ENCODE results near the gene CARD19.
"Not testable (repeated sequence)": the region's sequence is repeated elsewhere in the genome, so short reads cannot be mapped to it uniquely, and the experiment has no call there.

Gene CARD19

DNA sequence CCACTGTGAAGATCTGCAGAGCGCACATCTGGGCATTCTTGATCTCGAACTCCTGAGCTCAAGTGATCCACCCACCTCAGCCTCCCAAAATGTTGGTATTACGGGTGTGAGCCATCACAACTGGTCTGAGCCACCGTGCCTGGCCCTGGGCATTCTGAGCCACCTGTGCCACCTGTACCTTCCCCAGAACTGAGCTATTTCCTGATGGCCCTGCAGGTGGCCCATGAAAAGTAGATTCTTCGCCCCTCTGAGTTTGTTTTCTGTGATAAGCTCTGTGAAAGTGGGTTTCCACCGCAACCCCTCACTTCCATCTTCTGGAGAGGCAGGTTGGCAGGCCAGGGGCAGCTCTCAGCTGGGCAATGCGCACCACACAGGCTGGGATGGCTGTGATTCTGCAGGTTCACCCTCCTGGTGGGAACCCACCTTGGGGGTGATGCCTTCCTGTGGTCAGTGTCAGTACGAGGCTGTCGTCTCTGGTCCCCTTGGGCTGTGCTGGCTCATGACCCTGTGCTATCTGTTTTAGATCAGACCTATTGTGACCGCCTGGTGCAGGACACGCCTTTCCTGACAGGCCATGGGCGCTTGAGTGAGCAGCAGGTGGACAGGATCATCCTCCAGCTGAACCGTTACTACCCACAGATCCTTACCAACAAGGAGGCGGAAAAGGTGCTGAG lies 11.3 kb downstream of the CARD19 start:
- DNase-seq (ENCODE audit: low read depth, low spot score): no peak

DNA sequence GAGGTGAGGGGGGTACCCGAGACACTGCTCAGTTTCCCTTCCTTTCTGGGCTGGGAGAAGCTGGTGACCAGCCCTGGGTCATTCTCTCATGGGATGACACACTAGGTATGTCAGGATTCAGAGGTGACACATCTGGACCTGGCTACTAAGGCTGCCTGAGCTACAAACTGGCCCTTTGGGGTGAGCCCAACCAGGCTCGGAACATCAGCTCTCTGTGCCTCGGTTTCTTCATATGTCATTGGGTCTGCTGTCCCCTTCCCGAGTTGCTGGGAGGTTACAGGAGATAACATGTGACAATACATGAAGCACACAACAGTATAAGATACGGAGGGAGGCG lies 11.8 kb downstream of the CARD19 start:
- no peak for DNase-seq (ENCODE audit: low read depth, low spot score)

DNA sequence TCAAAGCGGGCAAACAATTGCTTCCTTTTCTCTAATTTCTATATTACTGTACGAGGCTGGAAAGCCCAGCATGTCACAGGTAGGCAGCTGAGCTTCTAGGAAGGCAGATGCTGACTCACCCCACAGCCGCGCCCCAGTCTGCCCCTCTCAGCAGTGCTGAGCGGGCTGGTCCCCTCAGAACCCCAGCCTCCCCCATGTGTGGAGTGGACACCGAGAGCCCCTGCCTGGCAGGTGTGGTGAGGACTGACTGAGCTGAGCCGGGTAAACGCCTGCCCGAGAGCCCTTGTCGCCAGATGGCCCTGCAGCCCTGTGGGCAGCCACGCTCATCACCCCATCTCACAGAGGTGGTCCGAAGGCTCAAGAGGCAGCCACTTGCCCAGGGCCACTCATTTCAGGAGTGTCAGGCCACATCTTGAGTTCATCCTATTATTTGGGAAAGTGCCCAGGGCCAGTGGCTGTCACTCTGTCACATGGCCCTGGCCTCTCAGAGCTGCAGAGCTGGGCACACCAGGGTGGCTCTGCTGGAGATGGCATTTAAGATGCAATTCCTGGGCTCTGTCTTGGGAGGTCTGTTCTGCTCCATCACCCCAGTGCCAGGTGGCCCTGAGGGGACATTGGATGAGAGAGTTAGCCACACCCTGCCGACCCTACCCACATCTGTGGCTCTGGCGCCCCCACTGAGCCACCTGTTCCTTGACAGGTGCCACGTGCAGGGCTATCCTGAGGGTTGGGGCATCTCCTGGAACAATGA lies 12.4 kb downstream of the CARD19 start:
- DNase-seq (ENCODE audit: low read depth, low spot score): no peak

DNA sequence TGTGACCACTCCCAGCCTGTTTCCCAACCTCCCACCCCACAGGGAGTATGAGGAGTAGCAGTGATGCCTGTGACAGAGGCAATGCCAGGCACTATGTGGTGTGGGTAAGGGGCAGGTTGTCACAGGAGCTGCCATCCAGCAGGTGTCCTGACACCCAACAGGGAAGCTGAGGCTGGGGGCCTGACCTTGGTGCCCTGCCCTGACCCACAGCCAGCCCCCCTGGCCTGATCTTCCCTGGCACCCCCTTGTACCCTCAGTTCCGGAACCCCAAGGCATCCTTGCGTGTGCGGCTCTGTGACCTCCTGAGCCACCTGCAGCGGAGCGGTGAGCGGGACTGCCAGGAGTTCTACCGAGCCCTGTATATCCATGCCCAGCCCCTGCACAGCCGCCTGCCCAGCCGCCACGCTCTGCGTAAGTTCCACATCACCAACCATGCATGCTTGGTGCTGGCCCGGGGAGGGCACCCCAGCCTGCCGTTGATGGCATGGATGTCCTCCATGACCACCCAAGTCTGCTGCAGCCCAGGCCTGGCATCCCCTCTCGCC lies 14.4 kb downstream of the CARD19 start:
- no peak for DNase-seq (ENCODE audit: low read depth, low spot score)

DNA sequence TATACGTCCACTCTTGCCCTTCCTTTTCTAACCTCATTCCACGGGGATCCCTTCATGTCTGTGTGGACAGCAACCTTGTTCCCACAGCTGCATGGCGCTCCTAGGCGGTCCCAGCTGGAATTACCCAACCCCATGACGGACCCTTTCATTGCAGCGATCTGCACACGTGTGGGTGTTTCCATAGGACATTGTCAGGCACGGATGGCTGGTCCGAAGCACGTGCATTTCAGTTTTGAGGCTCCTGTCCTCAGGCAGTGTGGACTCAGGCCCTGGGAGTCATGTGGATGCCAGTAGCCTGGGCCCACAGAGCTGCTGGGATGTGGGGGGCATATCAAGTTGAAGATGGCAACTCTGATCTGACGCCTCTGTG lies 15.0 kb downstream of the CARD19 start:
- DNase-seq (ENCODE audit: low read depth, low spot score): no peak

DNA sequence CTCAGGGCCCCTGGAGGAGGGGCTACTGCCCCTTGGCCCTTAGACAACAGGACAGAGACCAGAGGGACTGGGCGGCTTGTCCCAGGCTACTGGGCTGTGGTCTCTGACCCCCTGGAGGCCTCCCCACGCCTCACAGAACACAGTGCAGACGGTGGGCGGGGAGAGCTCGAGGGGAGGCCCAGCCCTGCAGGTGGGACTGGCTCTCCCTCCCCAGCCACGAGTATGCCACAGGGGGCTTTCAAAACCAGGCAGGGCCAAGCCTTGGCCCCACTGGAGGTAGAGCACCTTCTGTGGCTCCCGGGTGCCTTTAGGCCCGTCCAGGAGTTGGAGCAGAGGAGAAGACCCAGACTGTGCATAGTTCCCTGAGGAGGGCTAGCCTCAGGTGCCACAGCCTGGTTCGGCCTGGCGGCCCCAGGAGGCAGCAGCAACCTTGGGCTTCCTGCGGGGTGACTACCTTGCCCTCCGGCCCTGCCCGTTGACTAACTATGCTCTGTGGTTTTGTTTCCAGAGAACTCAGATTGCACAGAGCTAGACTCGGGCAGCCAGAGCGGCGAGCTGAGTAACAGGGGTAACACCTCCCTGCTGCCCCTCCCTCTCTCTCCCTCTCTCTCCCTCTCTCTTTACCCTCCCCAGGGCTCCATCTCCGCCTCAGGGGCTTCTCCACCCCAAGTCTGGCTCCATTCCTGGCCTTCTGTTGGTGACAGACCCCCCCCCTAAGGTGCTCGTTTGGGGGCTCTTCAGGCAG lies 15.5 kb downstream of the CARD19 start:
- no peak for DNase-seq (ENCODE audit: low read depth, low spot score)

DNA sequence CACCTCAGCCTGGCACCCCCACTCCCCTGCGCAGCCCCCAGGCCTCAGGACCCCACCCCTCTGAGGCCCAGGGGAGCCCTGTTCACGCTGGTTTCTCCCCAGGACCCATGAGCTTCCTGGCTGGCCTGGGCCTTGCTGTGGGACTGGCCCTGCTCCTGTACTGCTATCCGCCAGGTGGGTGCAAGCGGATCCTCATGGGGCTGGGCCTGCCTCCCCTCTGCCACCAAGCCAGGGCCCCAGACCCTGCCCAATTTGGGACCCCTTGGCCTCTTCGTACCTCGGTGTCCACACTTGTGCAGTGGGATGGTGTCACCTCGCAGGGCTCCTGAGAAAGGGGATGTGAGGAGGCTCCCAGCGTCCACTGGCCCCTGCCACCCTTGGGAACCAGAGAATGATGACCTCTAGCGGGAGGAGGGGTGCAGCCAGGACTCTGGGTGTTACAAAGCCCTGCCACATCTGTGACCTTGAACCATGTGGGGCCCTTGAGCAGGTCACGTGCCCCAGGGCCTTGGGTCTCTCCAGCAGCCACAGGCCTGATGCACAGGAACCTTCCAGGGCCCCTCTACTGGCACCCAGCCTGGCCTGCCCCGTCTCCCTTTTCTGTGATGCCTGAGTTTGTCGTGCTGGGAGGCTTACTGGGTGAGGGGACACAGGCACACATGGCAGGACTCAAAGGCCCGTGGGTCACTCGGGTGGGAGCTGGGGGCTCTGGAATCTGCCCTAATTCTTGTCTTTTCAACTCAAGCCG lies 16.3 kb downstream of the CARD19 start:
- no peak for DNase-seq (ENCODE audit: low read depth, low spot score)

DNA sequence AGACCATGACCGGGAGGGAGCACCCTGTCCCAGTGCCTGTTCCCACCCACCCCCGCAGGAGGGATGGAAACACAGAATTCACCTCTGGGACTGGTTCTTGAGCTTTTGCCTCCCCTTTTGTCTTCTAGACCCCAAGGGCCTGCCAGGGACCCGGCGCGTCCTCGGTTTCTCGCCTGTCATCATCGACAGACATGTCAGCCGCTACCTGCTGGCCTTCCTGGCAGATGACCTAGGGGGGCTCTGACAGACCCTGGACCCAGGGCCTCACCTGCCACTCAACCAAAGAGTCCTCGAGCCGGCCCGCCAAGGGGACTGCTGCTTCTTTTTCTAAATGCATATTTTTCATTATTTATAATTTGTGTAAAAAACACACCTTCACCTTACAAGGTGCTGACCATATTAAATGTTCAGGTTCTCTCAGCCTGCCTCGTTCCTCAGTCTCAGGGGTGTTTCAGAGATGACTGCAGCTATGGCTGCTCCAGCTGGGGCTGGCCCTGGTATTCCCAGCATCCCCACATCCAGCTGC lies 16.9 kb downstream of the CARD19 start:
- DNase-seq (ENCODE audit: low read depth, low spot score): no peak

DNA sequence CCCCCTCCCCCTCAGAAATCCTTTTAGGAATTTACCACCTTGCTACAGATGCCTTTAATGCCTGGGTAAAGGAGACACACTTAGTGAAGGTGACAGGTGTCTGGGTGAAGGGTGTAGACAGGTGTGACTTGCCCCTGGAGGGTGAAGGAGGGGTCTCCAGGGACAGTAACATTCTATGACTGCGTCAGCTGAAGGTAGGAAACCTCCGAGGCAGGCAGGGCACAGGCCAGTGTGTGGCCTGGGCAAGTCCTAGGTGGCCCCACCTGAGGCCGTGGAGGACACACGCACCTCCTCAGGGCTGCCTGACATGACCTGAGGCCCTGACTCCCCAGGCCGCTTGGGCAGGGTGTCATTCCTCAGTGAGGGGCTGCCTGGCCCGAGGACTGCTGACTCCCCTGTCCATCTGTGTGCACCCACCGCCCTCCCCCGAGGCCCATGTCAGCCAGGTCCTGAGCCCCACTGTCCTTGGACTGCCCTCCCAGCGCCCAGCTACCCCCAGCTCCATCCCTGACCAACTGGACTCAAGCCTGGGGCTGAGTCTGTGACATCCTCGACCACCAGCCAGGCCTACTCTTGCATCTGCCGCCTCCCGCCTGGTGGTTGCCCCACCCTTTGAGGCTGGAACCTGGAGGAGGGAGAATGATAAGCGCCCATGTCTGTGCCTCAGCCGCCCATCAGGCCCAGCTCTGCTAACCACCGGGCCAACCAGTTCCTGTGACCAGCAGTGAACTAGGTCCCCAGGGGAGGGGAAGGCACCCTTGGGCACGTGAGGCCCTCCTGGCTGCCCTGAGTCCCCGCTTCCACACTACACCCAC lies 18.4 kb downstream of the CARD19 start:
- no peak for DNase-seq (ENCODE audit: low read depth, low spot score)

DNA sequence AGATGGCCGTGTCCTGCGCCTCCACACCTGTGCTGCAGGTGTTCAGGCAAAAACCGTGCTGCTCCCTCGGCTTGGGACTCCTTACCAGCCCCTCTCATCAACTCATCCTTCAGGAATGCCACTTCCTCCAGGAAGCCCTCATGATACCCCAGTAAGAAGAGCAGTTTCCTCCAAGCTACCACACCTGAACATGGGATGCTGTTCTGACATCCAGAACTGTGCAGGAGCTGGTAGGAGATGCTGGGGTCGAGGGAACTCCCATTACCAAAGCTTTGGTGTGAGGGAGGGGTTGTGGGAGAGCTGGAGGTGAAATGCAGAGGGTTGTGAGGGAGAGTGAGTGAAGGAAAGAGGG lies 18.9 kb downstream of the CARD19 start:
- DNase-seq (ENCODE audit: low read depth, low spot score): no peak

DNA sequence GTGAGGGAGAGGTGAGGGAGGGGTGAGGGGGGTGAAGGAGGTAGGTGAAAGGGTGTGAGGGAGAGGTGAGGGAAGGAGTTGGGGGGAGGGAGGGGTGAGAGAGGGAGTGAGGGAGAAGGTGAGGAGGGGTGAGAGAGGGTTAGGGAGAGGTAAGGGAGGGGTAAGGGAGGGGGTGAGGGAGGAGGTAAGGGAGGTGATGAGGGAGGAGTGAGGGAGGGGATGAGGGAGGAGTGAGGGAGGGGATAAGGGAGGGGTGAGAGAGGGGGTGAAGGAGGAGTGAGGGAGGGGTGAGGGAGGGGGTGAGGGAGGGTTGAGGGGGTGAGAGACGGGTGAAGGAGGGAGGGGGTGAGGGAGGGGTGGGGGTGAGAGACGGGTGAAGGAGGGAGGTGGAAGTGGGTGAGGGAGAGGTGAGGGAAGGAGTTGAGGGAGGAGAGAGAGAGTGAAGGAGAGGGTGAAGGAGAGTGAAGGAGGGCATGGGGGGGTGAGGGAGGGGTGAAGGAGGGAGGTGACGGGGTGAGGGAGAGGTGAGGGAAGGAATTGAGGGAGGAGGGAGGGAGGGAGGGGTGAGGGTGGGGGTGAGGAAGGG lies 19.6 kb downstream of the CARD19 start:
- DNase-seq (ENCODE audit: low read depth, low spot score): no peak

DNA sequence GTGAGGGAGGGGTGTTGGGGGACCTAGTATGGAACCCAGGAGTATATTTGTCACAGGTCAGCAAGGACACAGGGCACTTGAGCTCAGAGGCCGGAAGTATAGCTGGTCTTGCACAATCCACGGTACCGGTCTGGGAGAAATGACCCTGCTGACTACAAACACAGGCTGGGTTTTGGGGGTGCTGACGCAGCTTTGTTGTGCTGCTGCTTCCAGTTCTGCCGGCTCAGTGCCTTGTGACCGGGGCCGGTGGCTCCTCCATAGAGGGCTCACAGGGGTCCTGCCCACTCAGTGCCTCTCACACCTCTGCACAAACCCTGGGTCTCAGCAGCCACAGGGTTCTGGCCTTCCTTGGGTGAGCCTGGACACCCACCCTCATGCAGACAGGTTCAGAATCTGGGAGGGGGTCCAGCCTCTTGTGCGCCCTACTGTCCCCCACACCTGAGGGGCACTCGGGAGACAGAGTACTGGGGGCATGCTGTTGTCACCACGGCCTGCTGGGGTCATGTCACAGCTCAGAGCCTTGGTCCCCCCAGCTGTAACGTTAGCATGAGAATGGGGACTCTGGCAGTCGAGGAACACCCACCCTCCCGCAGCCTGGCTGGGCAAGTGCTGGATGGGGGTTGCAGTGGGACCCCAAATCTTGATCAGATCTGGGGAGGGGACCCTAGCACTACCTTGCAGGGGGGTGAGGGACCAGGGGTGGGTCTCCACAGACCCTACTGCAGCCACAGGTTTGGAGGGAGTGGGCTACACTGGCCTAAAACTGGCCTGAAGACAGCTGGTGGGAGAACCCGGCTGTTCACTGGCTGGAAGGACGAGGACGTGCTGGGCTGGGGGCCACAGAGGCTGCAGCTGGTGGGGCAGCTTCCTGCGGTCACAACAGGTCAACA lies 20.3 kb downstream of the CARD19 start:
- DNase-seq (ENCODE audit: low read depth, low spot score): no peak

DNA sequence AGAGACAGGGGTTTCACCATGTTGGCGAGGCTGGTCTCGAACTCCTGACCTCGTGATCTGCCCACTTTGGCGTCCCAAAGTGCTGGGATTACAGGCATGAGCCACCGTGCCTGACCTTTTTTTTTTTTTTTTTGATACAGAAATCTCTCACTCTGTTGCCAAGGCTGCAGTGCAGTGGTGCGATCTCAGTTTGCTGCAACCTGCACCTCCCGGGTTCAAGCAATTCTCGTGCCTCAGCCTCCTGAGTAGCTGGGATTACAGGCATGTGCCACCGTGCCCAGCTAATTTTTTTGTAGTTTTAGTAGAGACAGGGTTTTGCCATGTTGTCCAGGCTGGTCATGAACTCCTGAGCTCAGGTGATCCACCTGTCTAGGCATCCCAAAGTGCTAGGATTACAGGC lies 21.5 kb downstream of the CARD19 start:
- not testable (repeated sequence) for DNase-seq (ENCODE audit: low read depth, low spot score)

DNA sequence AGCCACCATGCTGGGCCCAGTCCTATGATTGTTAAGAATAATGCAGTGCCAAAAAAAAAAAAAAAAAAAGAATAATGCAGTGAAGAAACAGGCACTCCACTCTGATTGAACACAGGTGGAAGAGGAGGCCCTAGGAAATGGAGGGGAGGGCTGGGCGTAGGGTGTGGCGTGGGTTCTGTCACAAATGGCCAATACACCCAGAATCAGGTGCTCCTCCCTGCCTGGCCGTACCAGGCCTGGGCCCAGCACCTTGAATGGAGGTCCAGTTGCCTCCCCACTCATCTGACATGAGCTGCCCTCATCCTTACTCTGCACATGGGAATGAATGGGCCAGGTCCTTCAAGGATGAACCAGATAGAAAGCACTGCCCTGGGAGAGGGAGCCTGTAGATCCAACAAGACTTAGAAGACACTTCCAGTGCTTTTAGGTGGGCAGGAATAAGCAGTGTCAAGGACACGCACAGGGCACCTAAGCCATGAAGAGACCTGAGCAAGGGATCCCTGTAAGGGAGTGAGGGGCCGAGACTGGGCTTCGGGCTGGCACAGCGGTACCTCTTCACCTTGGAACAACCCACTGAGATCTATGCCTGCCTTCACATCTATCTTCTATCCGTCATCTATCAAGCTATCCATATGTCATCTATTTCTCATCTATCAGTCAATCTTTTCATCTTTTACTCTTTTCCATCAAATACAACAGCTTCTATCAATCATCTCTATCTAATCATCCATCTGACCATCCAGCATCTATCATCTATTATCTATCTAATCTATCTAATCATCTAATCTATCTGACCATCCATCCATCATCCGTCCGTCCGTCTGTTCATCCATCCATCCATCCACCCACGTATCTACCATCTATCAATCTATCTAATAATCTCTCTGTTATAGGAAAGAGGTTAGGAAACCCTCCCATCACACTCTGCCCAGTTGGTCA lies 22.2 kb downstream of the CARD19 start:
- no peak for DNase-seq (ENCODE audit: low read depth, low spot score)

DNA sequence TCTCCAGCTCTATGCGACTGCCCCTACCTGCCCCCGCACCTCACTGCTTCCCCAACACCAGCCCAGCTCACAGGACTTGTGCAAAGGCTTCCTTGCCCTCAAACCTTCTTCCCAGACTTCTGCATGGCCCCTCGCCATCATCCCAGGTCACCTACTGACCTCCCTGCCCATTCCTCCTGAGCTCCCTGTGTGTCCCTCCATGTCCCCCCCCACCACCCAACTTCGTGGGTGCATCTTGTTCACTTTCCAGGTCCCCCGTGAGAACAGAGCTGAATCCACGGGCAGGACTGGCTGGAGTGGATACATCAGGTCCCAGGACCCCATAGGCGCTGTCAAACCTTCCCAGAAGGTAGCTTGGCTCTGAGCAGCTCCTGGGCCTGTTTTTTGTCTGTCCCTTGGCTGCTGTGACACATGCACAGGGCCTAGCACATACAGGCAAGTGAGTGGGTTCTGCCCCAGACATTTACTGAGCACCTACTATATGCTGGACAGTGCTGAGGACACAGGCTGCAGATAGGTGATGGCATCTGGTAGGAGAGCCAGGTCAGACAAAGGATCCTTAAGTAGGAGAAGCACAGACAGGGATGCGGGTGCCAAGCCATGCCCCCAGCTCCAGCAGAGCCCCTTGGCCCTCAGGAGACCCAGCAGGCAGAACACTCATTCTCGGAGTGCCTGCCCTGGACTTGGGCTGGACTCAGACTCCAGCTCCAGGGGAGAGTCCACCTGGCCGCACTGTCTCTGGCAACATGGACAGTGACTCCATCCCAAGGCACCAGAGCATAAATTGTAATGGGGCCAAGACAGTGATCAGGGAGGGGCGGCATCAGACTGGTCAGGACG lies 23.1 kb downstream of the CARD19 start:
- DNase-seq (ENCODE audit: low read depth, low spot score): no peak

DNA sequence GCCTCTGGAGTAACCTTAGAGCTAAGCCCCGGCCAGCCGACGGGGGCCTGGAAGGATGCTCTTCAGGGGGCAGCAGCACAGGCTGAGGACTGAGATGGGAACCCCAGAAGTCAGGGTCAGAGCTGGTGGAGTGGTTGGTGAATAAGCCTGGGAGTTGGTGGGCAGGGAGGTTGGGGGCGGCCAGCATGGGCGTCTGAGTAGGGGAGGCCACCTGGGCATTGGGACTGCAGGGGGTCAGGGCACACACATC lies 23.6 kb downstream of the CARD19 start:
- DNase-seq (ENCODE audit: low read depth, low spot score): no peak

DNA sequence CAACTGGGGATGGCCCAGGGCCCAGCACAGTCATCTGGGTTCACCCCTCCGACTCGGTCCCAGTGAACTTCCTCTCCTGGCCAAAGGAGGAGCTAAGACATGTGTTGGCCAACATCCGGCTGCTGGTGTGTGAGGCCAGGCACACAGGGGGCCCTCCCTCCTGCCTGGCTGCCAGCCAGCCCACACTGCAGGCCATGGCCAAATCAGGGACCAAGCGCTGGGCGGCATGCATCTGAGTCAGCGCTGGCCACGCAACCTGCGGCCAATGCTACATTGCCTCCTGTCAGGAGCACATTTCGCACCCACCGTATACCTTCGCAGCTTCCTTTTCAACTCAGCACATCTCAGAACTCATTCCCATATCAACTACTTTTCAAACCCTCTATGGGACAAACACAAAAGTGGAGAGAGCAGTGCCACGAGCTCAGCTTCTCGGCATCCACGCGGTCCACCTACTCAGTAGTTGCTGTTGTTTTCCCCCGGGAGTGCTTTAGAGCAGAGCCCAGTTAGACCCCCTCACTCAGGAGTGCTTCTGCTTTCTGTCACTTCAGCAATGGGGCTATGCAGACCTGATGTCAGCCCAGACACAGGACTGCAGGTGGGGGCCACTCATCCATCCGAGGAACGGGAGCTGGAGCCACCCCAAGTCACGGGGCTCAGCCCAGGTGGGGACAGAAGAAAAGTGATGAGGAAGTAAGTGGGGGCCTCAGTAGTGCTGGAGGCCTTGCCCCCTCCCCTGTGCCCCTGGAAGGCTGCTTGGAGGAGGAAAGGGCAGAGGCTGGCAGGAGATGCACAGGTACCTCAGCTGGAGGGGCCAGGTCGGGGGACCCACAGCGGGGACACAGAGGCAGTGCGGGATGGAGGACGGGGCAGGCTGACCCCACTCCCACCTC lies 24.2 kb downstream of the CARD19 start:
- no peak for DNase-seq (ENCODE audit: low read depth, low spot score)

All from activated CD4-positive, CD25-positive, alpha-beta regulatory T cell treated with anti-CD3 and anti-CD28 coated beads, Interleukin-2, amount 50 U/mL, for 16 hours (primary cell).